HG03439 (cell line): Measurements from ENCODE around the gene RER1.

Experiments
- ATAC-seq: cut with Tn5 transposase; IDR thresholded peaks from one replicate; pipeline ENCODE4 v1.9.1; 2021; ENCODE audit warnings: mild to moderate bottlenecking, moderate library complexity; ENCODE audit not compliant: unreplicated experiment

RER1 gene

GRCh38 chr1:2353551-2354438, 37.8 kb upstream of the RER1 start:
- no peak for ATAC-seq

DNA sequence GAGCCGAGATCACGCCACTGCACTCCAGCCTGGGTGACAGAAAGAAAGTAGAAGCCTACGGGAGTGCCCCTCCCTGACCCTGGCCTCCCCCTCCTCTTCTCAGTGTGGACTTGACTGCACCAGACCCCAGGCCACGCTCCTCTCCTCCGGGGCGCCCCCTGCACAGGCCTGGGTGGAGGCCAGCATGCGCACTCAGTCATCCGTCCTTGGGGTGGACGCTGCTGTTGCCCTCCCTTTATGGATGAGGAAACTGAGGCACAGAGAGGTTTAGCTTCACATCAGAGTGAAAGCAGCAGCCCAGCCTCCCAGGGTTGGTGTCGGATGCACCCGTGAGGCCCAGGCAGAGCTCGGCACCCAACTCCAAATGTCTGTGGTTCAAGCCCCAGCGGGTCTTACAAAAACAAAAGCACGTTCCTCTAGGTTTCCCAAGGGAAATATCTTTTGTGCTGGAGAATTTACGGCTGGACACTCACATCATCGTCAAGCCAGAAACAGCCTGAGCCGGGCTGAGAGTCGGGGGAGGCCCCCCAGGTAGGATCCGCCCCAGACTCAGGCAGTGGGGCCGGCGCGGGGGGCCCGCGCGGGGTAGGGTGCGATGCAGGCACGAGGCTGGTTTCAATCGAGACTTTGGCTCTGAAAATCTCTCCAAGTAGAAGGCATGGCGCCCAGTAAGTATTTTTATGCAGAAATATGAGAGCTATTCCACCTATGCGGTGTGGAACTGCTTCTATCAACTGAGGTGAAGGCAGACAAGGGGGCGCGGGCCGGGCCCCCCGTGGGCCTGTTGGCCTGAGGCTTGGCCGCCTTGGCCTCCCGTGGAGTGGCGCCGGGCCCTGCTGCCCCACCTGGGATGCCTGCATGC, 36.9 kb upstream of the RER1 start:
- no peak for ATAC-seq

DNA sequence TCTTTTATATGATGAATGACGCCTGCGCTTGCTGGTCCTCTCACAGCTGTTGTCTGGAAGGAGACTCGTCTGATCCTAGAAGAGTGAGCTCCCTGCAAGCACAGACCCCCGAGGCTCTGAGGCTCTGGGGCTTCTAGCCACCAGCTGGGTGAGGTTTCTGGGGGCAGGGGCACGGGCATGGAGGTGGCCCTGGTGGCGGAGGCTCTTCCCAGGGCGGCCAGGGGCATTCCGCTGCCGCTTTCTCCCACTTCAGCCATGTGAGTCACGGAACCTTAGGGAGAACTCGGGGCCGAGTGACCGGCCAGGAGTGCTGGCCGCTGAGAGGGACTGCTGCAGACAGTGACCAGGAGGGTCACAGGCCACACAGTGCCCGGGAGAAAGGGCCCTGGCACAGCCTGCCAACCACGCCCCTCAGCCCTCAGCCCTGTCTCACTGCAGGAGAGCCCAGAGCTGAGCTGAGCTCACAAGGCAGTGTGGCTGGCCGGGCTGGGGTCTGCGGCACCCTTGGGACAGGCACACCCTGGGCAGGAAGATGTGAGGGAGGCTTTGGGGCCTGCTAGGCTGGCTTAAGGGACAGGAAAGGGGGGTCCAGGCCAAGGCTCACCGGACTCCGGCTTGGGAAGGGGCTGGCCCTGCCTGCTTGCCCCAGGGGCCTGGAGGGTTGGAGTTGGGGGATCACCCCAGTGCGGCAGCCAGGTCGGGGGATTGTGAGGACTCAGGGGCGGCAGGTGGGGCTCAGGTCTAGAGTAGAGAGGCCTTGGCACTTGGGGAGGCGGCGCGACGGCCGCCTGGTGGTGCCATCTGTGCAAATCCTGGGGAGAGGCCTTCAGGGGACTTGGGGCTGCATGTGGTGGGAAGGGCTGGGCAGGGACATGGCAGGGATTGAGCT, 36.0 kb upstream of the RER1 start:
- ATAC-seq: no peak

- no peak for ATAC-seq
Measured at GRCh38 chr1:2356401-2356800, 35.2 kb upstream of the RER1 start.

GRCh38 chr1:2356911-2357845, 34.5 kb upstream of the RER1 start:
- ATAC-seq: no peak

DNA sequence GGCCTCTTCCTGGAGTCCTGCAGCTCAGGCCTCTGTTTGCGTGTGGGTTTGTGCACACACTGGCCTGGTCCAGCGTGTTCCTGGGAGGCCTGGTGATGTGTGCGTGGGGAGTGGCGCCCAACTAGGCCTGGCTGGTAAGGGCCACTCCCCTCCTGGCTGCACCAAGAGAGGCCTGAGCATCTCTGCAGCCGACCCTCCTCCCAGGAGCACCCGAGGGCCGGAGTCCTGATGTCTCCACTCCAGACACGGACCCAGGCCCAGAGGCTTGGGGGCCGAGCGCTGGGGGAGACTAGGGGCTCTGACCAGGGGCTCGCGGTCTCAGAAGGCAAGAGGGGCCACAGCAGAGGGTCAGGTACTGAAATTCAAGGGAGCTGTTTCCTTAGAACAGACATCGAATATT, 33.6 kb upstream of the RER1 start:
- no peak for ATAC-seq

GRCh38 chr1:2358651-2359640, 32.7 kb upstream of the RER1 start:
- no peak for ATAC-seq

DNA sequence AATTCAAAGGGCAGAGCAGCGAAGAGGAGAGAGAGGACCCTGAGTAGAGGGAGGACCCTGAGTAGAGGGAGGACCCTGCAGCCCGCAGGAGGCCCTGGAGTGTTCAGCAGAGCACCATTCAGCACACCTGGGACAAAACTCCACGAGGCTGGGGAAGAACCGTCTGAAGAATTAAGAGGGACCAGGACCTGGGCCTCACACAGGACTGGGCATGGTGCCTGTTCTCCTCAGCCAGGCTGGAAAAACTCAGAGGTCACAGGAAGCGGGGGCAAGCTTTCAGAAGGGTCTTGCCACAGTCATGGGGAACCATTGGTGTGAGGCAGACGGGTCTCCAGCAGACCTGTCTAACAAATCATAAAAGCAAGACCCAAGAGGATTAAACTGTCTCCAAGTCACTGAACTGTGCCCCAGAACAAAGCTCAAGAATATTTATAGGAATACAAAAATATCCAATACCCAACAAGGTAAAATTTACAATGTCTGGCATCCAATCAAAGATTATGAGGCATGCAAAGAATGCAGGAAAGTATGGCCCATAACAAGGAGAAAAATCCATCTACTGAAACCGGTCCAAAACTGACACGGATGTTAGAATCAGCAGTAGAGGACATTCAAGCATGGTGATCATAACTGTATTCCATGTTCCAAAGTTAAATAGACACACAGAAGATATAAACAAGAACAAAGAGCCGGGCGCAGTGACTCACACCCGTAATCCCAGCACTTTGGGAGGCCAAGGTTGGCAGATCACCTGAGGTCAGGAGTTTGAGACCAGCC, 30.9 kb upstream of the RER1 start:
- ATAC-seq: no peak

- ATAC-seq: no peak
Measured at GRCh38 chr1:2363847-2364513, 27.7 kb upstream of the RER1 start.

- no peak for ATAC-seq
Measured at GRCh38 chr1:2368053-2368744, 23.4 kb upstream of the RER1 start.

DNA sequence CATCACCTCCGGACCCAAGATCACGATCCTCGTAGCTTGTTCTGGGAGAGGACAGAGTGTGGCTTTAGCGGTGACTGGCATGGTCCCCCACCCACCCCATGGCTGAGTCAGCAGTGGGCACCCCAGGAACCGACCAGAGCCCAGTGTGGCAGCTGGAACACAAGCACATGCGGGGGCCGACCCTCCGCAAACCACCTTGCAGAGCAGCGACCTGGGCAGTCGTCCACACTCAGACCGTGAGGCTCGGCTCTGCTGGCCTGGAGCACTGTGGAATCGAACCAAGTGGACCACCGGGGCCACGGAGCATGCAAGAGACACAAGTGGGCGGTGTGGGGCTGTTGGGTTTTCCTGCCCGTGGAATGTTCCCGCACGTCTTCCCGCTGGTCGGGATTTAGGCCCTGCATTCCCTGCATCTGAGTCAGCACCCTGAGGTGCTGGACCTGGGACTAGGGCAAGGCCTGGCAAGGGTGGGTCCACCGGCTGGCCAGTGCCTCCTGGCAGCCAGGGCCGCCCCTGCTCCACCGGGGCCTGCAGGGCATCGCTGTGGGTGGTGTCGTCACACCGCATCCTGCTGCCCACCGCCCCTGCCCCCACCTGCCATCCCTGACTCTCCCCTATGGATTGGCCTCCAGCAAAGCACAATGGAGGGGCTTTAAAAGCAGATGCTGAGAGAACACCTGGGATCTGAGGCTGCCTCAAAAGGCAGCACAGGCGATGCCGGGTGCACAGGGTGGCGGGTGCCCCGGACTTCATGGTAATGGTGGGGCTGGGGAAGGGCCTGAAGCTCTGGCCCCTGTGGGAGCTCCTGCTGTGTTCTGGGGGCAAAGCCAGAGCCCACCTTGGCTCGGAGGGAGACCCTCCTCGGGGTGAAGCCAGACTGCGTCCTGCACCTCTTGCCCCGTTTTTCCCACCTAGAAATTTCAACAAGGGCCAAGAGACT, 18.8 kb upstream of the RER1 start:
- no peak for ATAC-seq

DNA sequence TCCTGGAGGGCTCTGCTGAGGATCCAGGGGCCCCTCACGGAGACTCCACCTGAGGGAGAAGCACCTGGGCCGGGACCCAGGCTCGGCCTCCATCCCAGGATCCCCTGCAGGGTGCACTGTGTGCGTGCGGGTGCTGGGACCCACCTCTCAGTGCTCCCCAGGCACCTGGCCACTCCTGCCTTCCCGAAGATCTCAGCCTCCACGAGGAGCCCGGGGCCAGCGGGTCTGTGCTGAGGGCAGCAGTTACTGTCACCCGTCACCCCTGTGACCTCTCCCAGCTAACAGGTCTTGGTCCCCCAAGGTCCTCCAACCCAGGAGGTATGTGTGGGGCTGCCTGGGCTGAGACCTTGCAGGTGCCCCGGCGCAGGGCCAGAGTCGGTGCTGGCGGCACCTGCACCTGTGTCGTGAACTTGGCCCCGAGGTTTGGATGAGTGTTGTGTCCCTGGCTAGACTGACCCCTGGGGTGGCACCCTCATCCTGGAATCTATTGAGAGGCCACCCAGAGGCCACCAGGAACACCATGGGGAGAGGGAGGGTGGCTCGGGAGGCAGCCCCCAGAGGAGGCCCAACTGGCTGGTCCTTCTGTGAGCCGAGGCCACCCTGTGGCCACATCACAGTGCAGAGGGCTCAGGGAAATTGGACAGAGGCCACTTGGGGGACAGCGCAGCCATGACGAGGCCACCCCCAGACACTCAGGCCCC, 17.9 kb upstream of the RER1 start:
- ATAC-seq: no peak

GRCh38 chr1:2374252-2375155, 17.1 kb upstream of the RER1 start:
- no peak for ATAC-seq
